K562 (cell line): ENCODE results near the gene SYNGR3. TPM values are rescaled to one million over a fixed set of nuclear protein-coding genes. Genes with fewer than 3 reads are reported as not detected.
A peak's percentile ranks its signal among the peaks of the same experiment; 100 is the strongest.

Source experiments
- CBFA2T3 ChIP-seq: fragments of 450-650 bp; IDR thresholded peaks from 2 replicates; pipeline ENCODE4 v1.6.1; 2017
- CBX3 ChIP-seq, 2 experiments: IDR thresholded peaks; 1 replicate in 1 of 2; 2 replicates in 1 of 2; pipeline ENCODE4 v1.6.1; 2012; ENCODE audit warnings: inconsistent platforms in 2 of 2, low read length in 2 of 2, borderline replicate concordance in 1 of 2, control low read depth in 1 of 2
- ILF3 ChIP-seq: fragments of 450-650 bp; IDR thresholded peaks from 2 replicates; pipeline ENCODE4 v1.6.1; 2018; ENCODE audit warnings: antibody characterized with exemption, mild to moderate bottlenecking, moderate library complexity, borderline replicate concordance
- LCOR ChIP-seq: sonication (generic); formaldehyde crosslinking; IDR thresholded peaks from 2 replicates; pipeline ENCODE4 v1.8.0; 2022; ENCODE audit warnings: mild to moderate bottlenecking, missing genetic modification reagents
- NFIC ChIP-seq: fragments of 450-650 bp; IDR thresholded peaks from 2 replicates; pipeline ENCODE4 v1.6.1; 2017; ENCODE audit warnings: mild to moderate bottlenecking, inconsistent platforms
- SMAD3 ChIP-seq: fragments of 450-650 bp; formaldehyde crosslinking; conservative IDR thresholded peaks from 2 replicates; pipeline ENCODE4 v1.4.0; 2020; ENCODE audit warnings: mild to moderate bottlenecking
- SOX6 ChIP-seq: fragments of 450-650 bp; IDR thresholded peaks from 2 replicates; pipeline ENCODE4 v1.6.1; 2014; ENCODE audit warnings: mild to moderate bottlenecking
- XRCC5 ChIP-seq: fragments of 200-400 bp; formaldehyde crosslinking; IDR thresholded peaks from 2 replicates; pipeline ENCODE4 v1.6.1; 2017; ENCODE audit warnings: low read depth, mild to moderate bottlenecking, low read length
- ZNF232 ChIP-seq: sonication (generic); formaldehyde crosslinking; IDR thresholded peaks from 2 replicates; pipeline ENCODE4 v1.8.0; 2022; ENCODE audit warnings: mild to moderate bottlenecking, missing genetic modification reagents
- ZSCAN29 ChIP-seq: fragments of 450-650 bp; IDR thresholded peaks from 2 replicates; pipeline ENCODE4 v1.6.1; 2017
- polyA plus RNA-seq, 8 experiments: library from polyadenylated mRNA; depleted of rRNA in 4 of 8; stranded (reverse) in 5 of 8; unstranded in 3 of 8; fragments of >200 nt; fragmentation: Nextera tagmentation in 2 of 8; fragmentation: Illumina TruSeq in 1 of 8; extraction: Ambion mirVana in 2 of 8; extraction: Trizol in 1 of 8; gene quantifications; 2 replicates each; pipeline versions ENCODE4 v1.2.1 to v1.2.3, GENCODE V29; 2011 to 2014; ENCODE audit warnings: inconsistent platforms in 1 of 8, missing spikeins in 1 of 8
- total RNA-seq, 7 experiments: library from RNA; depleted of rRNA in 6 of 7; stranded (reverse); fragments of >200 nt in 6 of 7; fragmentation: Illumina TruSeq in 2 of 7; extraction: Trizol in 2 of 7; gene quantifications; 2 replicates each; pipeline versions ENCODE4 v1.2.1 to v1.2.3, GENCODE V29; 2011 to 2021; ENCODE audit warnings: low replicate concordance in 1 of 7
- TF ChIP-seq, protein P1 (sequence below): fragments of 450-650 bp; IDR thresholded peaks from 2 replicates; pipeline ENCODE4 v1.7.1; 2018; ENCODE audit warnings: mild to moderate bottlenecking, low read depth; ENCODE audit not compliant: partially characterized antibody
- TF ChIP-seq, protein P2 (sequence below): IDR thresholded peaks from 3 replicates; pipeline ENCODE4 v1.6.1; 2011; ENCODE audit warnings: borderline replicate concordance, mild to moderate bottlenecking; ENCODE audit not compliant: insufficient read length, insufficient read depth
- TF ChIP-seq, protein P3 (sequence below), 3 experiments: fragments of 200-800 bp in 1 of 3; sonication (Bioruptor generic) in 1 of 3; sonication (generic) in 1 of 3; formaldehyde crosslinking in 1 of 3; IDR thresholded peaks; 2 replicates each; pipeline versions ENCODE4 v1.6.1 to v1.8.0; 2016 to 2022; ENCODE audit warnings: mild to moderate bottlenecking in 2 of 3, missing compliant biosample characterization in 2 of 3, missing genetic modification characterization in 2 of 3, missing genetic modification reagents in 1 of 3
- TF ChIP-seq, protein P4 (sequence below), 2 experiments: fragments of 450-650 bp in 1 of 2; IDR thresholded peaks; 2 replicates each; pipeline ENCODE4 v1.6.1; 2011 to 2017; ENCODE audit warnings: low read depth in 2 of 2, antibody characterized with exemption in 1 of 2, borderline replicate concordance in 1 of 2, low read length in 1 of 2, mild to moderate bottlenecking in 1 of 2, mixed read lengths in 1 of 2; ENCODE audit not compliant: control insufficient read depth in 1 of 2

The SYNGR3 gene
- total and polyA plus RNA-seq, 9 of the 15 experiments (the other 6 are each of a cell fraction or from before 2014, with no cell fraction given): 3.7 to 69.2 (median 36.3) TPM

DNA sequence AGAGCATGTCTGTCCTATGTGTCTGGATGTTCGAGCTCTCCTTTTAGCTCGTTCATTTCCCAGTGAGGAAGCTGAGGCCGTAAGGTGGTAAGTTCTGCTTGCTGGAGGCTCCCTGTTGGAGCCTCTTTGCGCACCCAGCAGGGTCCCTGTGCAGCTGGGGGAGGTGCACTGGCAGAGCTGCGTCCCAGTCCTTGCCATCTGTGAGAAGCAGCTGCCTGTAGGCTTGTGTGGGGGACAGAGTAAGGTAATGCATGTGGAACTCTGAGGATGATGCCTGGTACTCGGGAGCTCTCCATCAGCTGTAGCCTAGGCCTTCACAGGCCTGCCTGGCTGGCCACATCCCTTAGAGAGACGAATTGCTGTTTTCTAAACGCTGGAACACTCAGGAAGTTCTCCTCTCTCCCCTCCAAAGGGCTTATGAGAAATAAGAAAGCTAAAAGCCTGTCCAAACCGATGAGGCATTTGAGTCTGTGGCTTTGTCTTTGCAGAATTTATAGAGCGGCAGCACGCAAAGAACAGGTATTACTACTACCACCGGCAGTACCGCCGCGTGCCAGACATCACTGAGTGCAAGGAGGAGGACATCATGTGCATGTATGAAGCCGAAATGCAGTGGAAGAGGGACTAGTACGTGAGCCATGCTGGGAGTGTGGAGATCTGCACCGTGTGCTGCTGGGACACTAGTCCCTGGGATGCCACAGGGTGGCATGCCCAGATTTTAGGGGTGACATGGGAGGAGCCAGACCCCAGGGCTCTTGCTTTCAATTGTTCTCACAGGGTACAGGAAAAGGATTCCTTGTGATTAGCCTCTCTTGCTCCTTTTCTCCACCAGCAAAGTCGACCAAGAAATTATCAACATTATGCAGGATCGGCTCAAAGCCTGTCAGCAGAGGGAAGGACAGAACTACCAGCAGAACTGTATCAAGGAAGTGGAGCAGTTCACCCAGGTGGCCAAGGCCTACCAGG, 28.8 kb upstream of the SYNGR3 start (continued):
- TF ChIP-seq, protein P1, sequence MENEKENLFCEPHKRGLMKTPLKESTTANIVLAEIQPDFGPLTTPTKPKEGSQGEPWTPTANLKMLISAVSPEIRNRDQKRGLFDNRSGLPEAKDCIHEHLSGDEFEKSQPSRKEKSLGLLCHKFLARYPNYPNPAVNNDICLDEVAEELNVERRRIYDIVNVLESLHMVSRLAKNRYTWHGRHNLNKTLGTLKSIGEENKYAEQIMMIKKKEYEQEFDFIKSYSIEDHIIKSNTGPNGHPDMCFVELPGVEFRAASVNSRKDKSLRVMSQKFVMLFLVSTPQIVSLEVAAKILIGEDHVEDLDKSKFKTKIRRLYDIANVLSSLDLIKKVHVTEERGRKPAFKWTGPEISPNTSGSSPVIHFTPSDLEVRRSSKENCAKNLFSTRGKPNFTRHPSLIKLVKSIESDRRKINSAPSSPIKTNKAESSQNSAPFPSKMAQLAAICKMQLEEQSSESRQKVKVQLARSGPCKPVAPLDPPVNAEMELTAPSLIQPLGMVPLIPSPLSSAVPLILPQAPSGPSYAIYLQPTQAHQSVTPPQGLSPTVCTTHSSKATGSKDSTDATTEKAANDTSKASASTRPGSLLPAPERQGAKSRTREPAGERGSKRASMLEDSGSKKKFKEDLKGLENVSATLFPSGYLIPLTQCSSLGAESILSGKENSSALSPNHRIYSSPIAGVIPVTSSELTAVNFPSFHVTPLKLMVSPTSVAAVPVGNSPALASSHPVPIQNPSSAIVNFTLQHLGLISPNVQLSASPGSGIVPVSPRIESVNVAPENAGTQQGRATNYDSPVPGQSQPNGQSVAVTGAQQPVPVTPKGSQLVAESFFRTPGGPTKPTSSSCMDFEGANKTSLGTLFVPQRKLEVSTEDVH: peak; percentile 69
- TF ChIP-seq ZSCAN29 (peak; percentile 59; the same call in 1 of the 2 replicates), NFIC (peak; percentile 42; the same call in 1 of the 2 replicates), CBFA2T3 (no peak), ILF3 (peak; percentile 90), CBX3 (IDR thresholded peaks at IDR 0.05; ENCODE audit: borderline replicate concordance in 1 of 2, low read length in 2 of 2) (peak in 1 of 2 experiments; percentile 0; a peak in 1 of 3 replicates), LCOR (CRISPR knock-in tag) (peak; percentile 54; the same call in 1 of the 2 replicates), SMAD3 (CRISPR knock-in tag) (peak; percentile 83), XRCC5 (peak; percentile 60; the same call in 1 of the 2 replicates), SOX6 (0 out of 2 replicates have a peak, but pooled peaks have one; percentile 26), ZNF232 (CRISPR knock-in tag) (0 out of 2 replicates have a peak, but pooled peaks have one; percentile 51)
- TF ChIP-seq, protein P2, sequence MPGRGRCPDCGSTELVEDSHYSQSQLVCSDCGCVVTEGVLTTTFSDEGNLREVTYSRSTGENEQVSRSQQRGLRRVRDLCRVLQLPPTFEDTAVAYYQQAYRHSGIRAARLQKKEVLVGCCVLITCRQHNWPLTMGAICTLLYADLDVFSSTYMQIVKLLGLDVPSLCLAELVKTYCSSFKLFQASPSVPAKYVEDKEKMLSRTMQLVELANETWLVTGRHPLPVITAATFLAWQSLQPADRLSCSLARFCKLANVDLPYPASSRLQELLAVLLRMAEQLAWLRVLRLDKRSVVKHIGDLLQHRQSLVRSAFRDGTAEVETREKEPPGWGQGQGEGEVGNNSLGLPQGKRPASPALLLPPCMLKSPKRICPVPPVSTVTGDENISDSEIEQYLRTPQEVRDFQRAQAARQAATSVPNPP: no peak
- TF ChIP-seq, protein P3, sequence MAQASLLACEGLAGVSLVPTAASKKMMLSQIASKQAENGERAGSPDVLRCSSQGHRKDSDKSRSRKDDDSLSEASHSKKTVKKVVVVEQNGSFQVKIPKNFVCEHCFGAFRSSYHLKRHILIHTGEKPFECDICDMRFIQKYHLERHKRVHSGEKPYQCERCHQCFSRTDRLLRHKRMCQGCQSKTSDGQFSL (CRISPR knock-in tag; IDR thresholded peaks at IDR 0.05): 0 out of 2 replicates have a peak, but pooled peaks have one; percentile 12
- TF ChIP-seq, protein P3 (tag; IDR thresholded peaks at IDR 0.05): no peak
- TF ChIP-seq, protein P4, sequence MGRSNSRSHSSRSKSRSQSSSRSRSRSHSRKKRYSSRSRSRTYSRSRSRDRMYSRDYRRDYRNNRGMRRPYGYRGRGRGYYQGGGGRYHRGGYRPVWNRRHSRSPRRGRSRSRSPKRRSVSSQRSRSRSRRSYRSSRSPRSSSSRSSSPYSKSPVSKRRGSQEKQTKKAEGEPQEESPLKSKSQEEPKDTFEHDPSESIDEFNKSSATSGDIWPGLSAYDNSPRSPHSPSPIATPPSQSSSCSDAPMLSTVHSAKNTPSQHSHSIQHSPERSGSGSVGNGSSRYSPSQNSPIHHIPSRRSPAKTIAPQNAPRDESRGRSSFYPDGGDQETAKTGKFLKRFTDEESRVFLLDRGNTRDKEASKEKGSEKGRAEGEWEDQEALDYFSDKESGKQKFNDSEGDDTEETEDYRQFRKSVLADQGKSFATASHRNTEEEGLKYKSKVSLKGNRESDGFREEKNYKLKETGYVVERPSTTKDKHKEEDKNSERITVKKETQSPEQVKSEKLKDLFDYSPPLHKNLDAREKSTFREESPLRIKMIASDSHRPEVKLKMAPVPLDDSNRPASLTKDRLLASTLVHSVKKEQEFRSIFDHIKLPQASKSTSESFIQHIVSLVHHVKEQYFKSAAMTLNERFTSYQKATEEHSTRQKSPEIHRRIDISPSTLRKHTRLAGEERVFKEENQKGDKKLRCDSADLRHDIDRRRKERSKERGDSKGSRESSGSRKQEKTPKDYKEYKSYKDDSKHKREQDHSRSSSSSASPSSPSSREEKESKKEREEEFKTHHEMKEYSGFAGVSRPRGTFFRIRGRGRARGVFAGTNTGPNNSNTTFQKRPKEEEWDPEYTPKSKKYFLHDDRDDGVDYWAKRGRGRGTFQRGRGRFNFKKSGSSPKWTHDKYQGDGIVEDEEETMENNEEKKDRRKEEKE (IDR thresholded peaks at IDR 0.05; ENCODE audit: borderline replicate concordance in 1 of 2, control insufficient read depth in 1 of 2, low read depth in 2 of 2, low read length in 1 of 2): peak; percentile 44 to 83; a peak in 2 of 4 replicates
